GM19193 (cell line): Measurements from ENCODE around the gene TTC7B.

Experiments used
- POLR2A ChIP-seq: IDR thresholded peaks from 4 replicates; pipeline ENCODE4 v1.6.1; 2011; ENCODE audit not compliant: insufficient read depth, insufficient read length; ENCODE audit errors: extremely low read depth

Gene TTC7B

GRCh38 chr14:90797451-90797850 is 18.8 kb downstream of the TTC7B start:
- no peak for TF ChIP-seq POLR2A

GRCh38 chr14:90796329-90796728 is 19.9 kb downstream of the TTC7B start:
- TF ChIP-seq POLR2A: no peak

GRCh38 chr14:90795744-90796143 is 20.5 kb downstream of the TTC7B start:
- TF ChIP-seq POLR2A: no peak

- TF ChIP-seq POLR2A: no peak
Measured at GRCh38 chr14:90791486-90791885, 24.7 kb downstream of the TTC7B start.

GRCh38 chr14:90788031-90788430 is 28.2 kb downstream of the TTC7B start:
- no peak for TF ChIP-seq POLR2A

- no peak for TF ChIP-seq POLR2A
Measured at GRCh38 chr14:90785876-90786450, 30.3 kb downstream of the TTC7B start.

GRCh38 chr14:90785471-90785870 is 30.8 kb downstream of the TTC7B start:
- no peak for TF ChIP-seq POLR2A

- no peak for TF ChIP-seq POLR2A
Measured at GRCh38 chr14:90784621-90785270, 31.5 kb downstream of the TTC7B start.

GRCh38 chr14:90783344-90783743 is 32.9 kb downstream of the TTC7B start:
- no peak for TF ChIP-seq POLR2A

GRCh38 chr14:90782892-90783291 is 33.3 kb downstream of the TTC7B start:
- TF ChIP-seq POLR2A: no peak

- TF ChIP-seq POLR2A: no peak
Measured at GRCh38 chr14:90781876-90782275, 34.4 kb downstream of the TTC7B start.

GRCh38 chr14:90781344-90781761 is 34.9 kb downstream of the TTC7B start:
- no peak for TF ChIP-seq POLR2A

- TF ChIP-seq POLR2A: no peak
Measured at GRCh38 chr14:90780519-90780918, 35.7 kb downstream of the TTC7B start.

- TF ChIP-seq POLR2A: no peak
Measured at GRCh38 chr14:90778571-90779255, 37.5 kb downstream of the TTC7B start.

- TF ChIP-seq POLR2A: no peak
Measured at GRCh38 chr14:90777830-90778485, 38.3 kb downstream of the TTC7B start.
